Purkinje cell (primary cell): ENCODE results near the gene DECR2. TPM values are rescaled to one million over a fixed set of nuclear protein-coding genes. Genes with fewer than 3 reads are reported as not detected.

Experiments
- polyA plus RNA-seq: library from polyadenylated mRNA; unstranded; fragments of >200 nt; fragmentation: Nextera tagmentation; gene quantifications from 2 replicates; pipeline ENCODE4 v1.2.1, GENCODE V29; 2014

Gene DECR2
- polyA plus RNA-seq, result 3.3 and 5.9 TPM in 2 replicates

GRCh38 chr16:401468-402348, at the start of gene DECR2:
TSS of gene DECR2 (plus strand) at chr16:401885. CDS start at chr16:401964, 79 bp downstream.

GRCh38 chr16:352547-353403, 48.9 kb upstream of the DECR2 start, which contains the start of gene AXIN1:
TSS of gene AXIN1 (minus strand) at chr16:352723. CDS start at chr16:347025, 5,698 bp downstream.

GRCh38 chr16:370443-370842, 31.2 kb upstream of the DECR2 start, which contains the start of gene MRPL28:
TSS of gene MRPL28 (minus strand) at chr16:370538. CDS start at chr16:370218, 320 bp downstream.

GRCh38 chr16:381789-382717, 19.6 kb upstream of the DECR2 start, which contains the start of gene PGAP6:
TSS of gene PGAP6 (minus strand) at chr16:381978. CDS start at chr16:381821, 157 bp downstream.

GRCh38 chr16:397135-397661, 4.5 kb upstream of the DECR2 start, which contains the start of gene NME4:
TSS of gene NME4 (plus strand) at chr16:397199. CDS start at chr16:397223, 24 bp downstream.

DNA sequence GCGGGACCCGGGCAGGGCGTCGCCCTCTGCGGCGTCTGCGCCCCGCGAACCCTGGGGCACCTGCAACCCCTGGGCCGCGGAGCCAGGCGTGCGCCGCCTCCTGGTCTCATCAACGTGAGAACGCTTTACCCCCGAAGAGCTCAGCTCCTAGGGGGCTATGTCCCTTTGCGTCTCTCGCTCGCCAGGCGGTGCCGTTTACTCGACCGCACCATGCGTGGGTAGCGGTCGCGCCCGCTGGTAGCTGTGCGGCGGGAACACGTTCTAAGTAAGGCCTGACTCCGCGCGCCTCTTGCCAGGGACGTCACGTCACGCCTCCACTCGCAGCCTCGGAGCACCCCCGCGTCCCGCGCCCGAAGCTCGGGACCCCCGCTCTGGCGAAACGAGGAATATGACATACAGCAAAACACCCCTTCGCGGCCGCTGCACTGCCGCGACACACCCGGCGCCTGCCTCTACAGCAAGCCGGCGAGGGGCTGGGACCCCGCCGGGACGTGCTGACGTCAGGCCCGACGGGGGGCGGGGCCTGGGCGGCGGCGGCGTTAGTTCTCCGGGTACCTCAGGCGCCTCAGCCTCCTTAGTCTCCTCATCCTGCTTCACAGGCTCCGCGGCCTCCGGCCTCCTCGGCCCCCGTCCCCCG, 23.5 kb downstream of the DECR2 start, which contains the start of gene RAB11FIP3:
RAB11FIP3 (plus strand) TSS at position 568 of the 637 bp plus-strand sequence. CDS start 358 bp downstream, outside the sequence.

Other genes starting within 250 kb of the DECR2 start
- not detected in 2 replicates for gene HBZ, start 249.2 kb upstream of the DECR2 start, polyA plus RNA-seq
- gene HBM, start 235.9 kb upstream of the DECR2 start, polyA plus RNA-seq, result 0.55 TPM in 1 of 2 replicates, not detected in the other
- 1.9 and 48.0 TPM in 2 replicates for gene HBA2, start 229.0 kb upstream of the DECR2 start, polyA plus RNA-seq
- 99.3 and 127 TPM in 2 replicates for gene HBA1, start 225.2 kb upstream of the DECR2 start, polyA plus RNA-seq
- 2.3 and 4.8 TPM in 2 replicates for gene HBQ1, start 221.4 kb upstream of the DECR2 start, polyA plus RNA-seq
- 17.1 and 24.7 TPM in 2 replicates for gene LUC7L, start 172.4 kb upstream of the DECR2 start, polyA plus RNA-seq
- gene FAM234A, start 167.1 kb upstream of the DECR2 start, polyA plus RNA-seq, result 6.5 and 10.2 TPM in 2 replicates
- gene RGS11, start 125.9 kb upstream of the DECR2 start, polyA plus RNA-seq, result 2.8 and 2.9 TPM in 2 replicates
- gene ARHGDIG, start 121.3 kb upstream of the DECR2 start, polyA plus RNA-seq, result 2.6 and 15.2 TPM in 2 replicates
- gene PDIA2, start 118.7 kb upstream of the DECR2 start, polyA plus RNA-seq, result 4.0 TPM in 1 of 2 replicates, not detected in the other
- gene AXIN1, start 49.2 kb upstream of the DECR2 start, polyA plus RNA-seq, result 0.25 and 0.26 TPM in 2 replicates
- gene MRPL28, start 31.3 kb upstream of the DECR2 start, polyA plus RNA-seq, result 10.1 and 15.9 TPM in 2 replicates
- gene PGAP6, start 19.9 kb upstream of the DECR2 start, polyA plus RNA-seq, result 0.07 and 0.27 TPM in 2 replicates
- 3.8 and 4.8 TPM in 2 replicates for gene NME4, start 4.7 kb upstream of the DECR2 start, polyA plus RNA-seq
- 1.1 and 1.6 TPM in 2 replicates for gene RAB11FIP3, start 23.8 kb downstream of the DECR2 start, polyA plus RNA-seq
- 0.31 and 0.76 TPM in 2 replicates for gene CAPN15, start 125.8 kb downstream of the DECR2 start, polyA plus RNA-seq
- gene PRR35, start 158.5 kb downstream of the DECR2 start, polyA plus RNA-seq, result not detected in 2 replicates
- not detected in 2 replicates for gene NHLRC4, start 165.1 kb downstream of the DECR2 start, polyA plus RNA-seq
- 0.84 and 1.6 TPM in 2 replicates for gene PIGQ, start 168.1 kb downstream of the DECR2 start, polyA plus RNA-seq
- gene RAB40C, start 188.2 kb downstream of the DECR2 start, polyA plus RNA-seq, result 0.60 and 4.0 TPM in 2 replicates
- gene WFIKKN1, start 229.1 kb downstream of the DECR2 start, polyA plus RNA-seq, result 0.16 and 0.27 TPM in 2 replicates
- 32.5 and 32.9 TPM in 2 replicates for gene METTL26, start 234.4 kb downstream of the DECR2 start, polyA plus RNA-seq
- 3.1 and 7.9 TPM in 2 replicates for gene MCRIP2, start 239.9 kb downstream of the DECR2 start, polyA plus RNA-seq
- gene WDR90, start 247.5 kb downstream of the DECR2 start, polyA plus RNA-seq, result 1.5 and 2.0 TPM in 2 replicates